Measurements from ENCODE around the gene TMEM200A. TPM values are rescaled to one million over a fixed set of nuclear protein-coding genes. Genes with fewer than 3 reads are reported as not detected.

Gene TMEM200A
- total RNA-seq, 1 donor from 2014 or later, result 3.3 TPM

DNA sequence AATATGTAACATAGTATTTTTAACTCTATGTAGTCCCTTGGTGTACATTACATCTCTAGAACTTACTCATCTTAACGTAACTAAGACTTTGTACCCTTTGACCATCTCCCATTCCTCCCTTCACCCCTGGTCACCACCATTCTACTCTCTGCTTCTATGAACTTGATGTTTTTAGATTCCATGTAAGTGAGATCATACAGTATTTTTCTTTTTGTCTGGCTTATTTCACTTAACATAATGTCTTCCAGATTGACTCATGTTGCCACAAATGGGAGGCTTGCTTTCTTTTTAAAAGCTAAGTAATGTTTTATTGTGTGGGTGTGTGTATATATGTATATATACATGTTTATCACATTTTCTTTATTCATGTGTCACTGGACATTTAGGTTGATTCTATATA lies 55.8 kb downstream of the TMEM200A start:
- intact Hi-C loops (cut with micrococcal nuclease), result no loop called here

DNA sequence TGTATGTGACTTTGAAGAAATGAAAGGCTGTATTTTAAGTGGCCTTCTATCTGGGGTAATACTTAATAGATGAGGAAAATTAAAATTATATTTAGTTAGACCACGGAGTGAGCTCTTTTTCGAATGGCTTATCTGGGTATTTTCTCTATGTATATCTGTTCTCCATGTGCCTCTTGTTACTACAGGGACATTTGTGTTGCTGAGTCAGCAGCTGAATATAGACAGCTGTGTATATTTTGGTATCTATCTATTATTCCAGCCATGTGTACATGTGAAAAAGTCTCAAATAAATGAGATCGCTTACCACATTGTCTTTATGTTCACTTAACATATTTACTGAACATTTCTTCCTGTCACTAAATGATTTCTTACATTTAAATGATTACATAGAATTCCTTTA lies 57.2 kb downstream of the TMEM200A start:
- intact Hi-C loops (cut with micrococcal nuclease), result no loop called here

DNA sequence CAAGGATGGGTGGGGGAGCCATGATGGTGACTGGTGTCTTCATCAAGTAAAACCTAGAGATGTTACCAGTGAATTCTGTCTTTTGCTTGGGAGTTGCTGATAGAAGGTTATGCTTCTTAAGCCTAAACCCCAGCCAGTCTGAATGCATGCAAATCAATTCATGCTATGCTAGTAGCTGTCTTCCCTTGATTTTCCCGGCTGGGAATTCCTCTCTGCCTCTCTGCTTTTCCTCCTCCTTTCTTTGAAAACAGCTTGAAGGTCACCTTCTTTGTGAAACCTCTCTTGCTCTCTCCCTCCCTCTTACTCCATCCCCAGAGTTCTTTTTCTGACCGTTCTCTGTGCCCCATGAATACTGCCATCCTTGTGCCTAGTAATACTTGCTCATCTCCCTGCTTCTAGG lies 58.9 kb downstream of the TMEM200A start:
- intact Hi-C loops (cut with micrococcal nuclease), result no loop called here

DNA sequence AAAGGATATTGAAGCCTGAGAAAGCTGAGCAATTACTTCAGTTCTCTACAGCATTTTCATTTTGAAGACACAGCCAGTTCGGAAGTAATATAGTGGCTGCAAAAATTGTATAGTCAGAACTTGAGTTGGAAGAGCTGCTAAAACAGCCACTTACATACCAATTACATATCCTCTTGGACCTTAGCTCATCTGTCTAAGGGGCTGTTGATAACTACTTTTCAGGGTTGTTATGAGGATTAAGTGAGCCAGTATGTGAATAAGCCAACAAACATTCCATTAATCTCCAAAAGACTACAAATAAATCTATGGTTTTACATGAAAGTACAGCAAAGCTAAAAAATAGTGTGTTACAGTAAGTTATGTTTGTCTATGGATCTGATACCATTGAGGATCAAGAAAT lies 59.7 kb downstream of the TMEM200A start:
- intact Hi-C loops (cut with micrococcal nuclease), result no loop called here

DNA sequence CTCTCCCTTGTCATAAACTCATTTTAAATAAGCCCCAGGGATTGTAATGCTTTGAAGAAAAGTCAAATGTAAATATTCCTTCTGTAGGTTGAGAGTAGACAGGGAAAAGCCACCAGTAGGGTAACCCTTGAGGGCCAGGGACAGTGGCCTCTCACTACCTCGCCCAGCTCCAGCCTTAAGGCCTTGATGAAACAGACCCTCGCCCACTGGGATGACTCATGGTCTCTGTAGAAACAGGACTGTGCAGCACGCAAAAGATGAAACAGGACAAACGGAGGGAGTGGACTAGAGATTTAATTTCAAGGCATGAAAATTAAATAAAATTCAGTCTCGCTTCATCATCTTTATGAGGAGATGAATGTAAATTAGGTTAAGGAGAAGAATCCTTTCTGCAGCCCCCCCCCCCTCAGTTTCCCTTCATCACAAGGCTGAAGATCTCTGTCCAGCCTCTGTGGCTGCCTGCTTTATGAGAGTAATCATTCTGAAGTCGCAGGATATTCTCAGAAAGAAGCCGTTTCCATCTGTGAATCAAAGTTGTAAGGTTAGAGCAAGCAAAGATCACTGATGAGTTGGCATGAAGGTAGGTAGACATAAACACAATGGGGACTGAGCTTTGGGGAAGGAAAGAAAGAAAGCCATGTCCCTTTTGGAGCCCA lies 60.4 kb downstream of the TMEM200A start:
- intact Hi-C loops (cut with micrococcal nuclease), result no loop called here

DNA sequence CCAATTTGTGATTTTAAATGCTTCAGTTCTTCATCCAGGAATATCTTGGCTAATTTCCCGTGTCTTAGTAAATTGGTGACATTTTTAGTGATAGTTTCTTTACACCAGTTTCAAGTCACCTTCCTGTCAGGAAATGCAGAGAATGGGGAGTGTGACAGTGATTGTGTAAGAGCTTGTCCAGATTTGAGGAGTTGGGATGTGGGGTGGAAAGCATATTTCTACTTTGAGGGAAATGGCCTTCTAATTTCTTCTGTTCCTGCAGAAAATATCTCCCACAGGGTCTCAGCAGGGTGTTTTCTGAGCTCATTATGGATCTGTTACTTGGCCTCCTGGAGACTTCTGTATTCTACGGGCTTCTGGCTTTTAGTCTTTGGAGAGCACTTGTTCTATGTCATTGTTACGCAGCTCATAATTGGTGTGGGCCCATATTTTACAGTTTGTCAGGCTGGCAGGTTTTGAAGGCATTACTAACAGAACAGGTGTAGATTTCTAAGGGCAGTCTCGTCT lies 65.6 kb downstream of the TMEM200A start:
- intact Hi-C loops (cut with micrococcal nuclease), result no loop called here

DNA sequence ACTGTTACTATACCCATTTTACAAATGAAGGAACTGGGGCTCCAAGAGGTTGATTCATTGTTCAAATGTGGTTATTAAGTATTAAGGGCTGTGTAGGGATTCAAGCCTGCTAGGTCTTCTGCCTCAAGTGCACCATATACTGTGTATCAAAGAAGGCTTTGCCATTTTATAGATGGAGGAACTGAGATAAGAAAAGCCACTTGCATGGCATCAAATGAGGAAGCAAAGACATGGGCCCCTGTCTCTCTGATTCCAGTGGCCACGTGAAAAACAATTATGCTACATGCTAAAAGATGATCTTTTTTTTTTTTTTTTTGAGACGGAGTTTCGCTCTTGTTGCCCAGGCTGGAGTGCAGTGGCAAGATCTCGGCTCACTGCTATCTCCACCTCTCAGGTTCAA lies 67.0 kb downstream of the TMEM200A start:
- intact Hi-C loops (cut with micrococcal nuclease), result no loop called here

DNA sequence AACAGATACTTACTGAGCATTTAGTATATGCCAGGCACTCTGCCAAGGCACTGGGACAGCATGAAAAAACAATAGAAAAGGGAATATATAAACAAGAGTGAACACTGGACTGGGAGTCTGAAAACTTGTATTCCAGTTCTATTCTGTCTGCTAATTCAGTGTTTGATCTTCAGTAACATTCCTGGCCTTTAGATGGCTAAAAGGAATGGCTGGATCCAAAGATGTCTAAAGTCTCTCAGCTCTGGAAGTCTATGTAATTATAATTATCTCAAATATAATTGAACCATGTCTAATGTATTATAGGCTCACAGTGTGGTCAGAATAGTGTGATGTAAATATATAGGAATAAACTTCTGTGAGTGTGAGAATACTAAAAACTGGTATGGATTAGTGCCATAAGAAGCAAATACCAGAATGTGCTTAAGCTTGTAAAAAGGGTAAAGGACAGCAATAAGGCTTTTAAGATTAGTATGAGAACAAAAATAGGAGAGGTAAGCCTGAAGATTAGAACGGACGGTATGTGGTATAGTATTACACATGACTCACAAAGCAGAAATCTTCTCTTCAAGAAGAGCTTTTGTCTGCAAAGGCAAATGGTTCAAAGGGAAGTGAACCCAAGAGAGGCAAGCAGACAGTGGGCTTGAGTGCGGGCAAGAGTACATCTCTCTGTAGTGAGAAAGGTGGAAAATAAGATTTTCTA lies 68.5 kb downstream of the TMEM200A start:
- intact Hi-C loops (cut with micrococcal nuclease), result no loop called here

DNA sequence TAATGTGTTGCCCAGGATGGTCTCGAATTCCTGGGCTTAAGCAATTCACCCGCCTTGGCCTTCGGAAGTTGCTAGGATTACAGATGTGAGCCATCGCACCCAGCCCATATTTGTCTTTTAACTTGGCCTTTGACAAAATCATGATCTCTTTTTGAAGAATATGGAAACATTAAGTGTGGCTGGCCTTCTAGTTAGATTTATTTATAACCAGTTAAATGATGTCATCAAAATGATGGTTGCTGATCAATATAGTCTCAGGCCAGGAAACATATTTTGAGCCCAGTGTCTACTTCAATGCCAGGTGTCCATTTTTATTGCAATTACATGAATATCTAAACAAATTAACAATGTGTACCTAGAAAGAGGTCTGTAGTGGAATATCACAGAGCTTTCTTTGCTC lies 69.4 kb downstream of the TMEM200A start:
- intact Hi-C loops (cut with micrococcal nuclease), result no loop called here

DNA sequence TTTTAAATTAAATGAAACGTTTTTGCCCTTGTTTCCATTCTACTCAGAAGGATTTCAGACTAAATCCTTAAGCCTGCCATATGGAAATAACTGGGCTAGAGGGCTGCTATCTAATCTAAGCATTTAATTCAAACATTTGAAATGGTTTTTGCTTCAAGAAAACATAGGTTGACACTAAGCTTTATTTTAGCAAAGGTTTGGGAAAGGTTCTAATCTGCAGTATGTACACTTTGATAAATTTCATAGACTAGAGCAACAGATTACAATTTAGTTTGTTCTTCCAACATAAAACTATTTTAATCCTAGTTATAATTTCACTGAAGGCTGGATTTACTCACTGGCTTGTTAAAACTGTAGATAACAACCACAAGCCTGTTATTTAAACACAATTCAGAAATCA lies 72.1 kb downstream of the TMEM200A start:
- intact Hi-C loops (cut with micrococcal nuclease), result no loop called here

DNA sequence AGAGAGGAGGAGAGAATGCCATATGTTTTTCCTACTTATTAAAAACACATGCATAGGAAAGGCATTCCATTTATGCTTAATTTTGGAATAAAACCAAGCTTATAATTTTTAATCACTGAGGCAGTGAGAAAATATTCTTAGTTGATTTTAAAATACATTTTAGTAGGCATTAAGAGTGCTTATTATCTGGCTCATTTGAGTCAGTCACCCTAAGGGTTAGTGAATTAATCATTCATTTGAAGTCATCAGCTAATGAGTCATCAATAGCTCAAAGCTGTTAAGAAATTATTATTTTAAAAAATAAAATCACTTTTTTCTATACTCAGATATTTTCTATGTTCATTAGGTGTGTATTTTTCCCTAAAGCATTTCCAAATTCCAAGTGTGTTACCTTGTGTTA lies 81.6 kb downstream of the TMEM200A start:
- intact Hi-C loops (cut with micrococcal nuclease), result no loop called here

DNA sequence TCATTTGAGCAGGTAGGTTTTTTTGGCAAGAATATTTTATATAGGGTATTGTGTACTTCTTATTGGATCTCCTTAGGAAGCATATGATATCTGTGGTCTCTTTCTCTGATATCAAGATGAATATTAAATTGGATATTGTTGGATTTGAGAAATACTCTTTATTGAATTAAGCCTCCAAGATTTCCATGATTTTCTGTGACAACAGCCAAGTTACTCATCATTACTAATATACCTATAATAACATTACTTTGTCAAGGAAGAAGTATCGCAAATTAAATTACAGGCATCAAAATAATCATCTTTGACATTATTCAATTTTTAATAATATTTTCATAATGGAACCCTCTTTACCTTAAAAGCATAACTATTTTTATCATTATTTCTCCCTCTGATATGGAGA lies 86.5 kb downstream of the TMEM200A start:
- intact Hi-C loops (cut with micrococcal nuclease), result no loop called here

DNA sequence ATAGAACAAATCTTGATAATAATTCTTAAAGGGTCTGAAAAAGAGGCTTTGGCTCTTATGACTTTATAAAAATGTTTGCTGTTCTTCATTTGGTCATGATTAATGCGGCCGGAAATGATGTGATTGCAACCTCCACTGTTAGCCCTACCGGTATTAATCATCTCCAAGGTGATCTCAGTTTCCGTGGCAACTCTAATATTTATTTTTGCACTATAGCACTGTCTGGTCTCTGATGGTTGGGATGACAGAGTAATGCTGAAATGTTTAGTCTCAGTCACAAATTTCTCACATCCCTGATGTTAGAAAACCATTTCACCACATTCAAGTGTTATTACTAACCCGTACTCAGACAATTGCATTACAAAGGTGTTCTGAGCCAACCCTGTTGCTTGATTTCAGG lies 87.4 kb downstream of the TMEM200A start:
- intact Hi-C loops (cut with micrococcal nuclease), result no loop called here

DNA sequence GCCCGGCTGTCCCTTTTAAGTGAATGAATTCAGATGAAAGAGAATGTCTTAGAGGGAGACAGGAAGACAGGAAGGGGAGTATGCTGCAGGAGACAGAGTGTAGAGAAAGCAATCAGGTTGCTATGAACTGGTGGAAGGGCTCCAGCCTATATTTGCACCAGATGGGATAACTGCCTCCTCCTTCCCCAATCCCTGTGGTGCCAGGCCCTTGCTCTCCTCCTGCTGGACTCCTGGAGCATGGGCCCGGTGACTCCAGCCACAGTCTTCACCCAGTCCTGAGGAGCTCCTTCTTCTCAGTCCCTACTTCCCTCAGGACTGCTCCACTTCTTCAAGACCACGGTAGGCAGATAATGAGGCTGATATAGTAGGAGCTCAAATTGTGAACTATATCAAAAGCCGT lies 91.8 kb downstream of the TMEM200A start:
- intact Hi-C loops (cut with micrococcal nuclease), result no loop called here

DNA sequence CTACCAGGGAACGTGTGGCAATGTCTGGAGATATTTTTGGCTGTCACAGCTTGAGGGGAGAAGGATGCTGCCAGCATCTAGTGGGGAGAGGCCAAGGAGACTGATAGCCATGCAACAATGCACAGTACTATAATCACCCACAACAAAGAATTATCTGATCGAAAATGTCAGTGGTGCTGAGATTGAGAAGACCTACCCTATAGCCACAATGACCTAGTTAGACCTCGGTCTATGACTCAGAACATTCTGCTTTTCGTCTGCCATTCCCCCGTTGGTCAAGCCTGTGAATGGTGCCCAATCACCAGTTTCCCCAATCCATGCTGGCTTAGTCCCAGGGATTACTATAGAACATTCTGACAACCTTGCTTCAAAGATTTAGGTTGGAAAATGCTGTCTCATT lies 93.5 kb downstream of the TMEM200A start:
- intact Hi-C loops (cut with micrococcal nuclease), result no loop called here

DNA sequence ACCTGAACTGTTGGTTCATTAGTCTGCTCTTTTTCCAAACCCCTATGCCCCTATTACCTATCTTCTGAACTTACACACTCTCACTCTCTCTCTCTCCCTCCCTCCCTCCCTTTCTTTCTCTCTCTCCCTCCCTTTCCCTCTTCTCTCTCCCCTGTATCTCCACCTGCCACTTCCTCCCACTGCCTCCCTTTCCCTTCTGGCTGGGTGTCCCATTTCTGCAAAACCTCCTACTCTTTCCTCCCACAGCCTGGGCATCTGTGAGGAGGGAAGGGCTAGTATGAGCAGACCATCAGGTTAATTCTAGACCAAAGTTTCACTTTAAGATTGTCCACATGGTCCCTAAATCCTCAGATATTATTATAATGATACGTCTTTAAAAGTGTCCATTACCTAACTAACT lies 95.1 kb downstream of the TMEM200A start:
- intact Hi-C loops (cut with micrococcal nuclease), result no loop called here

DNA sequence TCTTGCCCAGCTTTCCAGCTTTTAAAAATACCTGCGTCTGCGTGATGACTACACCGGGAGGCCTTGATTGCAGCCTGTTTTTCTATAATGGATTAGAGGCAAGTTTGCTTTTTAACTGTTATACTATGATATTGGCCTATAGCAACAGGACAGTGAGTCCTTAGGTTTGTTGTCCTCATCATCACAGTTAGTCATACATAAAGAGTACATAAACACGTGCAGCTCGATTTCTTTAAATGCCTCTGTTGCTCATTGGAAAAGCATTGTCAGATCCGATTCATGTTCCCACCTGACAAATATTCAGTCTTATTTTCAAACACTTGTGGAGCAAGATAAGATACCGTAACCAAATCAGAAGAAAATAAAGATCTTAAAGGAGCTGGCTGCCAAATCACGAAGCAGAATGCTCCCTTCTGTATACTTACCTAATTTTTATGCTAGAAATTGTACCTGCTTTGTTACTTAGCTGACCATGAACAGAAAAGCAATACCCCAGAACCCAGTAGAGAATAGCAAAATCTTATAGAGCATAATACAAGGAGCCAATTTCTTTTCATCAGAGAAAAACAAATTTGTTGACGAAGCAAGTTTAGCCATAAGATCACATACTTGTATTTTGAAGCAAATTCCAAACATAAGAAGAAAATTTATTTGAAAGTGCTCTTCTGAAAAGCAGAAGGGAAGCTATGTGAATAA lies 100.4 kb downstream of the TMEM200A start:
- intact Hi-C loops (cut with micrococcal nuclease), result no loop called here

DNA sequence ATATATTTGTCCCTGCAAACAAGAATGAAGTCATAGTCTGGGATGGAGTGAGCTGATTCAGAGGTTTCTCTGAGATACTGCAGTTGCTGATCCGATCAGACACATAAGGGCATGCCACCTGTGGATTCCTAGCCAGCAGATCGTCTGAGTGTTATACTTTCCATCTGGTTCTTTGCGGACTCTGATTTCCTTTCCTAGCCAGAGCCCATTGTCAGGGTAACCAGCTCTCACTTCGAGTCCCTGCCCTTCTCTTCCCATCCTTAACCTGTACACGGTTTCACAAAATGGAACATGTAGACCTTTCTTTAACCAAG lies 100.9 kb downstream of the TMEM200A start:
- intact Hi-C loops (cut with micrococcal nuclease), result no loop called here

DNA sequence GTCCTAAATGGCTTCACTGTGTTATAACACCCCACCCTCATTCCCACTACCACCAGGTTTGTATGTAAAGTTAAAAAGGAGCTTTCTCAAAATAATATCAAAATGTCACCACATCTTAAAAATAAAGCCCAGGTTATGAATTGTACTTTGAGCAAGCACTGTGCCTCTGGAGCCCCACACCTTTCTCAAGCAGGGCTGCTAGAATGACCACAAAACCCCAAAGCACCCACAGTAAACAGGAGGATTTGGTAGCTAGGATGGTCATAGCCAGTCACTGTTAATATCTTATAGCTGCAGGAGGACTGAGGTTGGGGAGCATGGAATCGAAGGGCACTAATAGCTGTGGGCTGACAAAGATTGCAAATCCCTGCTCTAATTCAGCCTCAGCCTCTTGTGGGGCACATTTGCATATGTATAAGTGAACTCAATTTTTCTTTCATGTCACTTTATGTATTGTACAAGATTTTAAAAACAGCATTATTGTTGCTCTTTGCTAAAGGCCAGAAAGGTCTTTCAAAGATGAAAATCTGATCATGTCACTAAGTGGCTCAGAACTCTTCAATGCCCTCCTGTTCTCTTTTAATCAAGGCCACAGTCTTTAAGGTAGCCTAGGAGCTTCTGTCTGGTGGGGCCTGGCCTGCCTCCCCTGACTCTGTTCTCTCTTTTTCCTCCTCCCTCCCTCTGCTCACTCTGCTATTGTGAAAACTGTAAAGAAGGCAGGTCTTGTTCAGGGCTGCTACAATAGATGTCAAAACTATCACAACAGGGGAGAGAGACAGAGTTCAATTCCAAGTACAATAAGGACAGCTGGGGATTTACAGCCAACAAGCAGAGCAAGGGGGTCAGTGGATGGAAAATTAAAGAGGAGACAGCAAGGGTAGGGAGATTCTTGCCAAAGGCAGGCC lies 101.6 kb downstream of the TMEM200A start:
- intact Hi-C loops (cut with micrococcal nuclease), result no loop called here

DNA sequence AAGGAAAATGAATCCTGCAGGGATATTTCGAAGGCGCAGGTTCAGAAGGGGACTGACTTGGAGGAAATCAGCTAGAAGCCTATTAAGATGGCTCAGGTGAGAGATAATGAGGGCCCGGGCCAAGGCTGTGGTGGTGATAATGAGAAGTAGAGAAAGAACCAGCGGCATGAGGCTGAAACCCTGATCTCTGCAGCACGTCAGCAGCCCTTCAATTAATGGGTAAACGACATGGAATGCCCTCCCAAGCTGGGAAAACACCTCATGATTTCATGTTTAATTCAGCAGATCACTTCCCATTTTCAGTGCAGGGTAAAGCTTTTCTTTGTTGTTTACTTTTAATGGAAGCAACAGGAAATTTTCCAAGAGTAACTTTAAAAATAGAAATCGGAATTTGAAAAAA lies 104.9 kb downstream of the TMEM200A start:
- intact Hi-C loops (cut with micrococcal nuclease), result no loop called here

DNA sequence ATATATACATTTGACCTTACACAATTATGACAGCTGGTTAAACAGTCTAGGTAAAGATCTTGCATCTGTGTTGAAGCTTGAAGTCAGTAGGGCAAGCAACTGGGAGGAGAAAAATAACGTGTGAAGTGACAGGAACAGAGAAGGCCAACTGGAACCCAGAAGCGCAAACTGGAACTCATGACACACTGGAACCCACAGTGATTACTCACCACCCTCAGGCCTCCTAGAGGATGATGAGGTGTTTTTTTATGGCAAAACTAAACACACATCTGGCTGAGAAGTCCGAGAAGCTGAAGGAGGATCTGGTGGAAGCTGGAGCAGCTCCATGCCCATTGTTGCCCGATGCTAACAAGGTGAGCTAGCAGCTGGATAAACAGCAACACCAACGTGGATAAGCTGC lies 108.1 kb downstream of the TMEM200A start:
- intact Hi-C loops (cut with micrococcal nuclease), result no loop called here

All from T-helper 2 cell treated with Interferon-gamma antibody and Interleukin-4, amounts not matched to agents 100 ng/mL and 5 ng/mL, for 36 hours (primary cell).